Lower leg skin (tissue), 3 donors: ENCODE results near the gene MFSD2B.

Experiments
- POLR2A ChIP-seq, 2 donors: fragments of 450-650 bp; IDR thresholded peaks; one replicate each; pipeline ENCODE4 v1.6.1; 2016 to 2017; ENCODE audit warnings: antibody characterized with exemption in 2 of 2, mild to moderate bottlenecking in 1 of 2, moderate library complexity in 1 of 2
- TF ChIP-seq, protein P1 (sequence below), 3 donors: fragments of 450-650 bp; IDR thresholded peaks; one replicate each; pipeline ENCODE4 v1.5.1; 2016; ENCODE audit warnings: antibody characterized with exemption in 3 of 3, mild to moderate bottlenecking in 3 of 3, moderate library complexity in 2 of 3

GRCh38 chr2:24046930-24047702, 37.2 kb downstream of the MFSD2B start, which contains the start of gene WDCP:
- no peak for TF ChIP-seq POLR2A (IDR thresholded peaks at IDR 0.05)
- TF ChIP-seq, protein P1, sequence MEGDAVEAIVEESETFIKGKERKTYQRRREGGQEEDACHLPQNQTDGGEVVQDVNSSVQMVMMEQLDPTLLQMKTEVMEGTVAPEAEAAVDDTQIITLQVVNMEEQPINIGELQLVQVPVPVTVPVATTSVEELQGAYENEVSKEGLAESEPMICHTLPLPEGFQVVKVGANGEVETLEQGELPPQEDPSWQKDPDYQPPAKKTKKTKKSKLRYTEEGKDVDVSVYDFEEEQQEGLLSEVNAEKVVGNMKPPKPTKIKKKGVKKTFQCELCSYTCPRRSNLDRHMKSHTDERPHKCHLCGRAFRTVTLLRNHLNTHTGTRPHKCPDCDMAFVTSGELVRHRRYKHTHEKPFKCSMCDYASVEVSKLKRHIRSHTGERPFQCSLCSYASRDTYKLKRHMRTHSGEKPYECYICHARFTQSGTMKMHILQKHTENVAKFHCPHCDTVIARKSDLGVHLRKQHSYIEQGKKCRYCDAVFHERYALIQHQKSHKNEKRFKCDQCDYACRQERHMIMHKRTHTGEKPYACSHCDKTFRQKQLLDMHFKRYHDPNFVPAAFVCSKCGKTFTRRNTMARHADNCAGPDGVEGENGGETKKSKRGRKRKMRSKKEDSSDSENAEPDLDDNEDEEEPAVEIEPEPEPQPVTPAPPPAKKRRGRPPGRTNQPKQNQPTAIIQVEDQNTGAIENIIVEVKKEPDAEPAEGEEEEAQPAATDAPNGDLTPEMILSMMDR (IDR thresholded peaks at IDR 0.05), result no peak
